ENCODE data around the gene MTAP. TPM values are rescaled to one million over a fixed set of nuclear protein-coding genes. Genes with fewer than 3 reads are reported as not detected.
A peak's percentile ranks its signal among the peaks of the same experiment; 100 is the strongest.

The MTAP gene
- total RNA-seq, 1 experiment from 2014 or later, result 30.5 TPM

DNA sequence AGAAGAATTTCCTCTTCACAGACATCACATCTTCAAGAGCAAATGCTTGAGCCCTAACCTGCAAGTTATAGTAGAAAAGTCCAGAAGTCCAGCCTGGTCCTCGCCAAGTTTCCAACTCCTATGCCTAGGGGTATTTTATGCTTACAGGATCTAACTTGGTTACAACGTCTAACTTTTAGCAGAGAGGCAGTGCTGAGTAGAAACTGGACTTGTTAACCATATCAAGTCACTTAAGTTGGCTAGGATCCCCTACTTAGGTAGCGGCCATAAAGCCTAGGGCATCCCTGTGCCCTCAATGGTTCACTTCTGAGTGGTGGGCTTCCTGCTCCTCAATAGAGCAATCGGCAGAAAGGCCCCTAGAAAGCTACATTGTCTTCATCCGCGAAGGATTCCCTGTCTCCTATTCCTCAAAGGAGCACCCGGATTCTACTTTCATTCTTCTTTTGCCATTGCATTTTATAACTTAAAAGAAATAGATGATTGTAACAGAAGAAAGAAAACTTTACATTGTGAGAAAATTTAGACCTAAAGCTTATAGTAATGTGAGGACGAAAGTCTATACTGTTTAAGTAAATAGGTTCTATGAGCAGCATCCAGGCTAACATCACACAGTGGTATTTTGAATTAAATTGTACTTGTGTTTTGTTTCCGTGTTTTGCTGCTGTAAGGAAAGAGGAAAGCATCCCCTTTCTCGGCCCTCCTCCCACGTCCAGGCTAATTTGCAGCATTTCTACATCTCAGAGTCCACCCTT is 1.3 kb upstream of the MTAP start:
- in situ Hi-C loops (cut with HindIII; ENCODE audit: low pct_unique_long_range_greater_than_20kb, low sequenced_read_pairs), result loop anchor here (10.0 to 25.0 kb wide), 3 partner anchors 74 to 636 kb away; partner anchors contain the start of gene DMRTA1
- DNase-seq (ENCODE audit: low read depth), result no peak

- in situ Hi-C loops (cut with HindIII; ENCODE audit: low pct_unique_long_range_greater_than_20kb, low sequenced_read_pairs), result loop anchor here (10.0 to 25.0 kb wide), 3 partner anchors 73 to 635 kb away; partner anchors contain the start of gene DMRTA1
- DNase-seq (ENCODE audit: low read depth), result no peak
These were observed 586 bp upstream of the MTAP start for GRCh38 chr9:21801683-21802417.

- in situ Hi-C loops (cut with HindIII; ENCODE audit: low pct_unique_long_range_greater_than_20kb, low sequenced_read_pairs), result loop anchor here (10.0 to 25.0 kb wide), 3 partner anchors 71 to 634 kb away; partner anchors contain the start of gene DMRTA1
- no peak for DNase-seq (ENCODE audit: low read depth)
These were observed 1.2 kb downstream of the MTAP start for GRCh38 chr9:21803649-21804048.

- DNase-seq (ENCODE audit: low read depth), result no peak
- in situ Hi-C loops (cut with HindIII; ENCODE audit: low pct_unique_long_range_greater_than_20kb, low sequenced_read_pairs), result loop anchor here (10.0 to 25.0 kb wide), 3 partner anchors 70 to 633 kb away; partner anchors contain the start of gene DMRTA1
These were observed 1.9 kb downstream of the MTAP start for GRCh38 chr9:21804331-21804730.

- DNase-seq (ENCODE audit: low read depth), result no peak
- in situ Hi-C loops (cut with HindIII; ENCODE audit: low pct_unique_long_range_greater_than_20kb, low sequenced_read_pairs), result loop anchor here (10.0 to 25.0 kb wide), 3 partner anchors 70 to 633 kb away; partner anchors contain the start of gene DMRTA1
These were observed 2.4 kb downstream of the MTAP start for GRCh38 chr9:21804791-21805190.

GRCh38 chr9:21806644-21807043 is 4.2 kb downstream of the MTAP start:
- in situ Hi-C loops (cut with HindIII; ENCODE audit: low pct_unique_long_range_greater_than_20kb, low sequenced_read_pairs), result loop anchor here (10.0 to 25.0 kb wide), 3 partner anchors 68 to 631 kb away; partner anchors contain the start of gene DMRTA1
- no peak for DNase-seq (ENCODE audit: low read depth)

DNA sequence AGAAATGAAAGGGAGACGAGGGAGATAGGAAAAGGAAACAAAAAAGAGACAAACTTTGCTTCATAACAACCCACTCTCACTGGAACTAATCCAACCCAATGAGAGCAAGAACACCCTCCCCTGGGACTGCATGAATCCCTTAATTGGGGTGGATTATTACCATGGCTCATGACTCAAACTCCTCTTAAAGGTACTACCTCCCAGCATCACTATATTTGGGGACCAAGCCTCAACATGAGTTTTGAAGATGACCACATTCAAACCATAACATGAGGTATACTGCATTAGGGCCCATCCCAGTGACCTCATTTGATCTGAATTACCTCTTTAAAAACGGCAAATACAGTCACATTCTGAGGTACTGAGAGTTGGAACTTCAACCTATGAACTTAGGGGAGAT is 8.0 kb downstream of the MTAP start:
- in situ Hi-C loops (cut with HindIII; ENCODE audit: low pct_unique_long_range_greater_than_20kb, low sequenced_read_pairs), result loop anchor here (25.0 kb wide), 2 partner anchors 427 to 627 kb away; partner anchors contain the start of gene DMRTA1

DNA sequence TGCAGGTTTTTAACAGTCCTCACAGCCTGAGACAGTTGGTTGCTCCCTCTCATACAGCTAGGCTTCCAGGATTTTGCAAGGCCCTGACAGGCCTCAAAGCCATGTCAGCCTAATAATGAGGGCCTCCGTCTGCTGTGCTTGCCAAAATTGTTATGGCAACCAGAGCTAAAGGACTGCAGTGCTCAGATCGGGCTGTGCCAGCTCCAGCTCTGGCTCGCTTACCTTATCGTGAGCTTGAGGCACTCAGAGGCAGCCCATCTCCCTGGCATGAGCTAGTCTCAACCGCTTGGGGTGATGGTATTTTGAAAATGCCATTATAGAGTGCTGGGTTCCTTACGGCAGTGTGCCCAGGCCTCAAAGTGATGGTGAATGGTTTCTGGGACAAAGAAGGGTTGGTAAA is 8.4 kb downstream of the MTAP start:
- DNase-seq (ENCODE audit: low read depth), result no peak
- in situ Hi-C loops (cut with HindIII; ENCODE audit: low pct_unique_long_range_greater_than_20kb, low sequenced_read_pairs), result loop anchor here (25.0 kb wide), 2 partner anchors 426 to 626 kb away; partner anchors contain the start of gene DMRTA1

More for the DNA sequence above, 8.0 kb downstream of the MTAP start:
- DNase-seq (ENCODE audit: low read depth), result no peak

DNA sequence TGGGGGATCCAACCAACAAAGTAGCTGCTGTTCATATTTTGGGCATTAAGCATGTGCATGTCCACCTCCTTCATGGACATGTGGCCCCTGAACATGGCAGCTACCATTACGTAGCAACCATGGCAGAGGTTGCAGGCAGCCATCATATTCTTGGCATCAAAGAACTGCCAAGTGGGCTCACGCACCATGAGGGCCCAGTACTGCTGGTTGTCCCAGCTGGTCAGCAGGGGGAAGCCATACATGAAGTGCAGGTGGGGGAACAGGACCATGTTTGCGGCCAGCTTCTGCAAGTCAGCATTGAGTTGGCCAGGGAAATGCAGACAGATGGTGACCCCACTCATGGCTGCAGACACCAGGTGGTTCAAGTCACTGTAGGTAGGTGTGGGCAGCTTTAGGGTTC is 9.5 kb downstream of the MTAP start:
- in situ Hi-C loops (cut with HindIII; ENCODE audit: low pct_unique_long_range_greater_than_20kb, low sequenced_read_pairs), result loop anchor here (25.0 kb wide), 2 partner anchors 425 to 625 kb away; partner anchors contain the start of gene DMRTA1
- DNase-seq (ENCODE audit: low read depth), result no peak

DNA sequence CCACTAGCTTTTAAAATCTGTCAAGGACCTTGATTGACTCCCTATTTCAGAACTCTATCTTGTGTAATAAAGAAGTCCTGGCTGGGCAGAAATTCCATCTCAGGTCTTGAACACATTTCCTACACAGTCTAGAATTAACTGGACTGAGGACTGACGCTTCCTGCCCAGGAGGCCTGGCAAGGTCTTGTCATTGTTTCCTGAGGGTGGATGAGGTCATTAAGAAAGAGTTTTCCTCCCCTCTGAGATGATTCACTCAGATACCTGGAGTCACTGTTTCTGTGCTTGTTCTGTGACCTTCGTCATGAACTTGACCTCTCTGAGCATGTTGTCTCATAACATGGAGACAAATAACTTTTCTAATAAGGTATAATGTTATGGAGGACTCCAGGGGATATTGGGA is 10.0 kb downstream of the MTAP start:
- in situ Hi-C loops (cut with HindIII; ENCODE audit: low pct_unique_long_range_greater_than_20kb, low sequenced_read_pairs), result loop anchor here (25.0 kb wide), 2 partner anchors 425 to 625 kb away; partner anchors contain the start of gene DMRTA1
- DNase-seq (ENCODE audit: low read depth), result peak; percentile 54

DNA sequence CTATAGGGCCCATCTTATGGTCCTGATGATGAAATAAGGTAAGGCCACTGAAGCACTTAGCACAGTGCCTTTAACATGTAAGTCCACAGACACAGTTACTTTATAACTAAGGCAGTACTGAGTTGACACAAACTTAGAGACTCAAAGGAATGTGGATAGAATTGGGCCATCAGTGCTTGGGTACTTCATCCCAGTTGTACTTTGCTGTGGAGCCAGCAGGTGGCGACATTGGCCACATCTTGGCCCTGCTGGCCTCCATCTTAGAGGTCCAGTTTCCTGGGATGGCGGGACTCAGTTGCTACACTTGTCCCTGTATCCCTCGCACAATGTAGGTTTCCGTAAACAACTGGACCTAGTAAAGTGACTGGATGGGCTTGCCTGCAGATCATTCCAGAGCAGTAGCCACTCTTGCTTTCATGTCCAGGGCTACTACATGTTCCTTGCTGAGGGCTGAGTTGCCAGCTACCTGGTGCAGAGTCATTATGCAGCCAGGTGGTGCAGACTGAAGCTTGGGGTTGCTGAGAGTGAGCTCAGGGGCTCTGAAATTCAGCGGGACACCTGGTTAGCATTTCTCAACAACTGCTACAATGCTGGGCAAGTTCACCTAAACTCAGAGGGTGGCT is 10.6 kb downstream of the MTAP start:
- in situ Hi-C loops (cut with HindIII; ENCODE audit: low pct_unique_long_range_greater_than_20kb, low sequenced_read_pairs), result loop anchor here (25.0 kb wide), 2 partner anchors 424 to 624 kb away; partner anchors contain the start of gene DMRTA1
- peak; percentile 56 for DNase-seq (ENCODE audit: low read depth)

DNA sequence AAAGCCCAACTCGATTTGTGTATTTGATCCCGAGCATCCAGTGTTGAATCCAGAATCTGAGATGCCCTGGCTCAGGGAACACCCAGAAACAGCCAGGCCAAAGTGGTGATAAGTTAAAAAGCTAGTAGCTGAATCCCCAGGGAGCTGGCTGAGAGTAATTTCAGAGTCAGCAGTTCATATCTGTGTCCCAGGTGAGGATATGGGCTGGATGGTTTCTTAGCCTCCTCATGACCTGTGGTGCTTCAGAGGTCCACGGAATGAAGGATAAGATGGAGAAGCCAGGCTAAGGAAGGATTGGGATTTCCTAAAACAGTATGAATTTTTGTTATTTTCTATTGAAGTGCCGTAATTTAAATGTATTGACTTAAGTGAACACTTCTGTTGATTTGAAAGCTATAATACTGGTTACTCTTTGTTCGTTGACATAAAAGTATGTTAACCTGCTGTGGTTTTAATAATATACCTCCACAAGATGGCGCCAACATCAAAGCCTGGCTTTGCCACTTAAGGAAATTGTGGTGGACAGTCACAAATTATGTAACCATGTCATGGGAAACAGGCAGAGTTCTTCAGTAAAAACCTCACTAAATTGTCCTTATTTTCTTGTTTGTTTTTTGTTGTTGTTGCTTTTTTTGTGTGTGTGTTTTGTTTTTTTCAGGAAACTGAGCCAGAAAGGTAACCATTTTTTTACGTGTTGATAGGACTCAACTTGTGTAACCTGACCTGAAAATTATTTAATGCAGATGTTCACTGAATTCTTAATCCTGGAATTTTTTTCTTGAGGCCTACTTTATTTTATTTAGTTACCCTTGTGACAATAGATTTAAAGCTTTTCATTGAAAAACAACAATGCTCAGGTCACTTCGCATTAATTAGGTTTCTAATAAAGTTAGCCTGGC is 11.4 kb downstream of the MTAP start:
- in situ Hi-C loops (cut with HindIII; ENCODE audit: low pct_unique_long_range_greater_than_20kb, low sequenced_read_pairs), result loop anchor here (25.0 kb wide), 2 partner anchors 423 to 623 kb away; partner anchors contain the start of gene DMRTA1
- DNase-seq (ENCODE audit: low read depth), result peak; percentile 65

GRCh38 chr9:21815643-21816042 is 13.2 kb downstream of the MTAP start:
- DNase-seq (ENCODE audit: low read depth), result no peak
- in situ Hi-C loops (cut with HindIII; ENCODE audit: low pct_unique_long_range_greater_than_20kb, low sequenced_read_pairs), result loop anchor here (25.0 kb wide), 2 partner anchors 422 to 622 kb away; partner anchors contain the start of gene DMRTA1

- in situ Hi-C loops (cut with HindIII; ENCODE audit: low pct_unique_long_range_greater_than_20kb, low sequenced_read_pairs), result loop anchor here (25.0 kb wide), 2 partner anchors 420 to 620 kb away; partner anchors contain the start of gene DMRTA1
- no peak for DNase-seq (ENCODE audit: low read depth)
These were observed 14.7 kb downstream of the MTAP start for GRCh38 chr9:21817176-21817575.

DNA sequence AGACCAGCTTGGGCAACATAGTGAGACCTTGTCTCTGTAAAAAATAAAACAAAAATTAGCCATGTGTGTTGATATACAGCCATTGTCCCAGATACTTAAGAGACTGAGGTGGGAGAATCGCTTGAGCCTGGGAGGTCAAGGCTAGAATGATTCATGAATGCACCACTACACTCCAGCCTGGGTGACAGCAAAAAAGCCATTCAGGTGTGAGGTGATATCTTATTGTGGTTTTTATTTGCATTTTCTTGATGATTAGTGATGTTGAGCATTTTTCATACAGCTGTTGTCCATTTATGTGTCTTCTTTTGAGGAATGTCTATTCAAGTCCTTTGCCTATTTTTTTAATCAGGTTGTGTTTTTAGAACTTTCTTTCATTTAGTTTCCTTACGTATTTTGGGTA is 23.2 kb downstream of the MTAP start:
- in situ Hi-C loops (cut with HindIII; ENCODE audit: low pct_unique_long_range_greater_than_20kb, low sequenced_read_pairs), result no loop called here
- DNase-seq (ENCODE audit: low read depth), result no peak

DNA sequence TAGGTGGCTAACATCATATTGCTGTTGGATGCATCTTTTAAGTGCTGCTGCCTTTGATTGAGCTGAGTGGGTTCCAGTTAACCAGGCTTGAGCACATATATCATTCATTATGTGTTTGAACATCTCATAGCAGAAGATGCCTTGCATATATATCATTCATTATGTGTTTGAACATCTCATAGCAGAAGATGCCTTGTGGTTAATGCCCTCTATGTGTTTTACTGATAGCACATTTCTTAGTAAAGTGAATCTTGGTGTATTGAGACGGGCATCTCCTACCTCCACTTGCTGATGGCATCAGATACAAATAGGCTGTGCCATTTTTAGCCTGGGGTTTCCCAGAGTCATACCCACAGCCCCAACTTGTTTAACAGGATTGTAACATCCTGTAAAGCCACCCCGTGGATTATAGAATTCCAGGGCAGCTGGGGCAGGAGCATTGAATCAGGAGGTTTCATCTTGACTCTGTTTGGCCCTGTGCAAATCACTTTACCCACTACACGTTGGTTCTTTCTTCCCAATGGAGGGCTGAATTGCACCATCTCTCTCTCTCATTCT is 26.5 kb downstream of the MTAP start:
- no peak for DNase-seq (ENCODE audit: low read depth)
- in situ Hi-C loops (cut with HindIII; ENCODE audit: low pct_unique_long_range_greater_than_20kb, low sequenced_read_pairs), result no loop called here

DNA sequence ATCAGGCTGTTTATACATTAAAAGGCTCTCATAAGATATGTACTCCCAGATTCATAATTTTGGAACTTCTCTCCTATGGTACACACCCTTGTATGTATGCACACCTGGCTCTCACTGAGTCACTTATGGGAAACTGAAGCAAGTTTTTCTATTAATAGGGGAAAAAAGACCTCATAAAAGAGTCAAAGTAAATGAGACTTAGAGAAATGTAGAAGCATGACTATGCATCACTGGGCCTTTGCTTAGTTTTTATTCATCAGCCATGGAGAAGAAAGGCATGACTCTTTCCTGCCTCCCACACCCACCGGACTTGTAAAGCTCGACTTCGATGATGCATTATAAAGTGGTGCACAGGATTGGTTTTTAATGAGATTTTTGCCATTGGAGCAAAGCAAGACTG is 28.2 kb downstream of the MTAP start:
- peak; percentile 27 for DNase-seq (ENCODE audit: low read depth)
- in situ Hi-C loops (cut with HindIII; ENCODE audit: low pct_unique_long_range_greater_than_20kb, low sequenced_read_pairs), result no loop called here

Measured in Caki2 (cell line).